Fibroblast of upper back skin (primary cell): ENCODE data around the gene MYO6.
A peak's percentile ranks its signal among the peaks of the same experiment; 100 is the strongest.
"Not testable (repeated sequence)": the region's sequence is repeated elsewhere in the genome, so short reads cannot be mapped to it uniquely, and the experiment has no call there.

Experiments used
- DNase-seq: peaks from one replicate; pipeline ENCODE4 v3.0.0-alpha.2; 2013

Gene MYO6

GRCh38 chr6:75893776-75894152 is 144.7 kb downstream of the MYO6 start:
- no peak for DNase-seq

DNA sequence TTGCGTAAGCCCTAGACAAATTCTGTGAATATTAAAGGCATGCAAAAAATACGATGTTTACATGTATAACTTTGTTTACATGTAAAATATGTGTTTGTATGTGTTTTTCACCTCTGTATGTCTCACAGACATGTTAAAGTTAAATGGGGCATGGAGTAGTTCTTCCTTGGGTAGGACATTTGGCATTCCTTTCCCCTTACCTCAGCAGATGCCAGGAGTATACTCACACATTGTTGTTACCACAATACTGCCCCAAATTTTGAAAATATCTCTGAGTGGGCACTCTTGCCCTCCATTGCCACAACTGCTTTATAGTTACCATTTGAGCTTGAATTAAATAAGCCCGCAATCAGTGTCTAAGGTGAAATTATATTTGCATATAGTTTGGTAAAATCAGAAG is 147.5 kb downstream of the MYO6 start:
- DNase-seq = no peak

DNA sequence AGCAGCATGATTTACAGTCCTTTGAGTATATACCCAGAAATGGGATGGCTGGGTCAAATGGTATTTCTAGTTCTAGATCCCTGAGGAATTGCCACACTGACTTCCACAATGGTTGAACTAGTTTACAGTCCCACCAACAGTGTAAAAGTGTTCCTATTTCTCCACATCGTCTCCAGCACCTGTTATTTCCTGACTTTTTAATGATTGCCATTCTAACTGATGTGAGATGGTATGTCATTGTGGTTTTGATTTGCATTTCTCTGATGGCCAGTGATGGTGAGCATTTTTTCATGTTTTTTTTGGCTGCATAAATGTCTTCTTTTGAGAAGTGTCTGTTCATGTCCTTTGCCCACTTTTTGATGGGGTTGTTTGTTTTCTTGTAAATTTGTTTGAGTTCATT is 151.2 kb downstream of the MYO6 start:
- not testable (repeated sequence) for DNase-seq

DNA sequence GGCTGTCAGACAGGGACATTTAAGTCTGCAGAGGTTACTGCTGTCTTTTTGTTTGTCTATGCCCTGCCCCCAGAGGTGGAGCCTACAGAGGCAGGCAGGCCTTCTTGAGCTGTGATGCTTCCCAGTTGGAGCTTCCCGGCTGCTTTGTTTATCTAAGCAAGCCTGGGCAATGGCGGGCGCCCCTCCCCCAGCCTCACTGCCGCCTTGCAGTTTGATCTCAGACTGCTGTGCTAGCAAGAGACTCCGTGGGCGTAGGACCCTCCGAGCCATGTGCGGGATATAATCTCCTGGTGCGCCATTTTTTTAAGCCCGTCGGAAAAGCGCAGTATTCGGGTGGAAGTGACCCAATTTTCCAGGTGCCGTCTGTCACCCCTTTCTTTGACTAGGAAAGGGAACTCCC is 156.1 kb downstream of the MYO6 start:
- DNase-seq = not testable (repeated sequence)

DNA sequence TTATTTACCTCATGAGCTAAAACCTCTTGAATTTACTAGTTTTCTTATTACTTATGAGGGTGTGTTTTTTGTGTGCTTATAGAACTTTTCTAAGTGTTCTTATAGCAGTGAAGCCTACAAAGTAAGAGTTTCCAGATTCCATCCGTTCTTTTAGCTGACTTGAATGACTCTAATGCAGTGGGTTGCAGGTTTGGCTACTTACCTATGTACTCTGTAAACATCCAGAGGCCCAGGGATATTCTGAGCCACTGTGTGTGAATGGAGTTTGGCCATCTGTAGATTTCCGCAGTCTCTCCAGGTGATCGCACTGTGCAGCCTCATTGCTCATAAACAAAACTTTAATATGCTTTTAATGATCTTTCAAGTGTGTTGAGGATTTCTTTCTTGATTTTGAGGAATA is 157.8 kb downstream of the MYO6 start:
- no peak for DNase-seq

GRCh38 chr6:75907444-75907843 is 158.4 kb downstream of the MYO6 start:
- no peak for DNase-seq

DNA sequence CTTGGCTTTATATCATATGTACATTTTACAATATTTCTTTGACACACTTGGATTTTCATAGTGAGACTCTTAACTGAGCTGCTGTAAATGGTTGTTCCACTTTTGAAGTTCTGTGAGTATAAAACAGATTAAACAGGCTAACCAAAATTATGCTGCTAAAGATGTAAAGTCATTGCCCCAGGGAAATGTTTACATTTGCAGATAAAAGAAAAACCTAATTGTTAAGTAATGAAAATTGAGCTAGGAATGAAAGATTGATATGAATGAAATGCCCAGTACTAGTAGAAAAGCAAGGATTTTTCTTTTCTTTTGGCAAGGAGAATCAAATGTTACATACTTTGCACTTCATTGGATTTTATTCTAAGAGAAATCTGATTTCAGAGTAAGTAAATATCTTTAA is 164.0 kb downstream of the MYO6 start:
- no peak for DNase-seq

DNA sequence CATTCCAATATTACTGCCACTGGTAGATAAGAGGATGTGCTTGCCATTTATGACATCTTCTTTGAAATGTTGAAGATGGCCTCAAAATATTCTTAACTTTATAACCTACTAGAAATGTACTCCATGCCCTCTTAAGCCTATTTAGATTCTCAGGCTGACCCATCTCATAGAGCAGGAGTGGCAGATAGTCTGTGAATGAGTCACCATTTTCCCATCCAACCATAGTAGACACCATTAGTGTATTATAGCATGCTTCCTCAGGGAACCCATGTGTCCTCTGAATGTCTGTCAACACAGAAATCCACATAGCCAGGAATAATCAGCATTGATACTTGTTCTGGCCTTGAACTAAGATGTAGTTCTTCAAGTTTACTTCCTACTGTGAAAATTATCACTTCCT is 173.2 kb downstream of the MYO6 start:
- peak; percentile 31 for DNase-seq

- no peak for DNase-seq
Measured at GRCh38 chr6:75926293-75927168, 177.5 kb downstream of the MYO6 start.

DNA sequence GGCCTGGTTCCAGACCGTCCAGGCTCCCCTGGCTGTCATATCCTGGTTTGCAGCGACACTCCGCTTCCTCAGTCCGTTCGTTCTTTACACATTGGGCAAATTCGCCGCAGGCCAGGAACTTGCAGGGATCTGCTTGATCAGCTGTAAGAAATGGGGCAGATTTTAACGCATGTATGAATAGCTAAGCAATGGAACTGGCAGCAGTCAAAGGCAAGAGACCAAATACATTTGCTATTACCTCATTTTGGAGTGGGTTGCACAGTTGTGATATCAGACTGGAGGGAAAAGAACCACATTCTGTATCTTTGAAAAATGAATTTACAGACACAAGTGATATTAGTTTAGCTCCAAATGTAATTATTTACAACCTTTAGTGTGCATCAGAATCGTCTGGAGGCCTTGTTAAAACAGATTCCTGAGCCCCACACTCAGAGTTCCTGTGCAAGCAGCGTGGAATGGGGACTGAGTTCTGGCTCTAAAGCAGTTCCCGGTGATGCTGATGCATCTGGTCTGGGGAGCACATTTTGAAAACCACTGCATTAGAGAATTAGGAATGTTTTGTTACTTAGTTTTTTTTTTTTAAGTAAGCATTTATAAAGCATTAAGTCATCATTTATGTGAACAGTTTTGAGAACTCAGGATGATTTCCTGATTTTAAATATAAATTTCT is 182.1 kb downstream of the MYO6 start:
- DNase-seq = peak; percentile 52

GRCh38 chr6:75932067-75932466 is 183.0 kb downstream of the MYO6 start:
- peak; percentile 26 for DNase-seq

DNA sequence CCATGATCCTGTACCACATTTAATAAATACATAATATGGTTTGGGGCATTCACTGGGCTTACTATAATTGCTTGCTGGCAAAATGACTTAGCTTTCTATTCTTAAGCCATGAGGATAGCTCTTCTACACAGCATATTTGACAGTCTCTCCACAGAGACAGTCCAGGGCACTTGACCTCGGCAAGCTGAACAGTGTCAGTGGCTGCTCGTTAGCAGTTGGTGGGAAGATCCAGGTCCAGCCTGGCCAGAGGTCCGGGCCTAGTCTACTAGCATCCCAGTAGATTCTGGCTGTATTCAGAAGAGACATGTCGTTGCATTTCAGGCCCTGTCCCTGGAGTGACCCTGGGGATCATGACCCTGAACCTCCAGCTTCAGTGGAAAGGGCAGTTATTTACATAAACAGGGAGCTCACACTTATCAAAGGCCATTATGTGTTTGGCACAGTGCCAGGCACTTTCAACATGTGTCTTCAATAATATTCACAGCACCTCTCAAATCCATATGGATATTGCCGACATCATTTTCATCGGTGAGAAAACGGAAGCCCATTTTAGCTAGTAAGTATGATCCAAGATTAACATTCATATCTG is 184.4 kb downstream of the MYO6 start:
- DNase-seq = no peak

DNA sequence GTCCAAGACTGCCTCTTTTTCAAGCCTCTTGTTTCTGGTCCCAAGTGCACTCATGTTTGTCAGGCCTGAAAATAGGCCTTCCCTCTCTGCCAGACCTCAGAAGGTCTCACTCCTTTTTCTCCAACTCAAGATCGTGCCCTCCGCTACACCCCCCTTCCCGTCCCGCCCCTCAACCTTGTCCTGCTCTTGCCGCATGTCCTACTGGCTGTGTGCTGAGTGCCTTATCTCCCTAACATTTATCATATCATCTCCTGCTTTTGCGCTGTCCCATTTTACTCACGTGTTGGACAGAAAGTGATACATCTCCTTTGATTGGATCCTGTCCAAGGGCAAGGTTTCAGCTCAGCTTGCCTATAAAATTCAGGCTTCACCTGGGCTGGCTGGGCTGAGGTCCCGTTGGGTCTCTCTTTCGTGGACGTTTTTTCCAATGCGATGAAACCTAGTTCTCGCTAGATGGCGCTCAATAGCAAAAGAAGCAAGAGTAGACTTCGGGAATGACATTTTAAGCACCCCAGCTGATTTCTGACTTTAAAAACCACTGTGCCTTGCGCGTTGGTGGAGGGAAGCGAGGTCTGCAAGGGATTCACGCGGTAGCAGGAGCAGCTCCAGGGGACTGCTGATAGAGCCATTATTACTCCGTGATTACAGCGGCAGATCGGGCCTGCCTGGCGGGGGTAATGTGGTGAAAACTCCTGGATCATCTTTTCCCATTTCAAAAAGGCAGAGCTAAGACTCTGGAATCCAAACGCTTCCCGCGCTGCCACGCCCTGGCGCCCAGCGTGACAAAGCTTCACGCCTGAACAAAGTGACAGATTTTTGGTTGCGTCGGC is 185.8 kb downstream of the MYO6 start:
- peak; percentile 84 for DNase-seq

- DNase-seq = no peak
Measured at GRCh38 chr6:75935473-75935793, 186.4 kb downstream of the MYO6 start.

- DNase-seq = no peak
Measured at GRCh38 chr6:75936682-75937081, 187.6 kb downstream of the MYO6 start.

GRCh38 chr6:75937846-75938245 is 188.8 kb downstream of the MYO6 start:
- no peak for DNase-seq

DNA sequence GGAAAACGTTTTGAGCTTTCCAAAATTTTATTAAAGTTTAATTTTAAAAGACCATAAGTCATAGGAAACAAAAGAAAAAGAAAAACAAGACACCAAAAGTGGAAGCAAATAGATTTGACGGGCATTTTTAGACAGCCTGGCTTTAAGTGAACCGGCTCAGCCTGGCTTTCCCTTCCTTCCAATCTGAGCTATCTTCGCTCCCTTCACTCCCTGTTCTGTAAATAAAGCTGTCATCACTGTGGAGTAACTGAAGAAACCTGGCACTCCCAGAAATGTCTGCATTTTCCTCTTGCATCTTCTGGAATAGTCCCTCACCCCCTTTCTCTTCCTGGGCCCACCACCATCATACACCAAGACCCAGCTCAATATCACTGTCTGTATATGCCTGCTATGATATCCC is 191.5 kb downstream of the MYO6 start:
- DNase-seq = no peak

DNA sequence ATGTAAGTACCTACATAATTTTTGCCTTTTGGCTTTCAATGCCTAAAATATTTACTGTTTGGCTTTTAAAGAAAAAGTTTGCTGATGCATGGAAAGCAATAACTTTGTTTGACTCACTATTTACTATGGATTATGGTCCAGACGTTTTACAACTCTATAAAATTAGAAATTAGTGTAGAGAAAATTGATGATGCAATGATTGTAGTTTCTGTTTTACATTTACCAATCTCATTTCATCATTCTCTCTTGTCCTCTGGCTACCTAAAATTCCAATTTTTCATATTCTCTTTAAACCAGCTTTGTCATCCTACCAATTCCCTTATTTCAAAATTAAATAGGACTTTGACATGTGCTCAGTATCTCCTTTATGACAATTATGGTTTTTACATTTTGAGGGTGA is 192.5 kb downstream of the MYO6 start:
- DNase-seq = no peak

- no peak for DNase-seq
Measured at GRCh38 chr6:75943381-75943780, 194.3 kb downstream of the MYO6 start.

DNA sequence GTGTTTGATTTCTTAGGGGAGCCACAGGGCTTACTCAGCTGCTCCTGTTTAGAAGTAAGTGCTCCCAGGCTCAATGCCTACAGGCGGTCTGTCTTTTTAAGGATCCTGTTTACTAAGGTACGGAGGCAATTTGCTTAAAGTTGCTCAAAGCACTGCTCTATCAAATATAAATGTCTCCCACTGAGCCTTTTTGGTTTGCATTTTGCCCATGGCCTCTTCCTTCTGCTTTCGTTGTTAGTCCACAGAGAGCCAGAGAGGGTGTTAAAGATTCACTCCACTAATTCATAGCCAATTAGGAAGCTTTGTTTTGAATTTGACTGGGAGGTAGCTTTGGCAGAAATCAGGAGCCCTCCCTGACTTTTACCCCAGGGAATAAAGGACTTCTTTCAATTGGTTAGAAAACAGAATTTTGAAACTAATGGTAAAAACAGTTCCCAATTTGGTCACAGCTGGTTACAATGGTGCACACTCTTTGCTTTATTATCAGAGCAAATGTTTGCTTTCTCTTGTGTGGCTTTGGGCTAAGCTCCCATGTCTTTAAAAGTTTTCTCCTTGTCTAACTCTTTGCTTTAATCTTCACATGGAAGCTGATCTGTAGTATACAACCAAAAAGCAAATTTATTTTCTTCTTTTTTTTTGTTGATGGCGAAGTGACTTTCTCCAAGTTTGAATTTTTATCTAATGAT is 197.2 kb downstream of the MYO6 start:
- no peak for DNase-seq

GRCh38 chr6:75947935-75948334 is 198.9 kb downstream of the MYO6 start:
- DNase-seq = no peak

GRCh38 chr6:75952128-75952527 is 203.1 kb downstream of the MYO6 start:
- DNase-seq = no peak

DNA sequence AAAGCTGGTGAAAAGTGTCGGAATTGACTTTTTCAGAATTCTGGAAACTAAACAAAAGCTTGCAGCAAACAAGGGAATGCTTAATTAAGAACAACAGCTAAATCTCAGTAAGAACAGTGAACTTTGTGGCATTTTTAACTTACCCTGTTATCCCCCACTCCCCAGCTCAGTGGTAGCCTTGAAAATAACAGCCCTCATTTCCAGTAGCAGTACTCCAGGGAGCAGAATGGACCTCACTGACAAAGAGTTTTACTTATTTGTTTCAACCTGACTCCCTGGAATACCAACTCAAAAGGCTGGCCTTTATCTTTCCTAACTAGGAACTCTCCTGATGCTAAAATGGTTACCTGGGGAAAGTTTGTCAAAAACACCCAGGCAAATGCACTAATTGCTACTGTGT is 214.5 kb downstream of the MYO6 start:
- no peak for DNase-seq
